NCI-H146 treated with DMSO at 0.1 percent for 48 hours (cell line): ENCODE data around the gene DCXR.

Source experiments
- DNase-seq: peaks from one replicate; lab custom pipeline; 2025; ENCODE audit not compliant: unreplicated experiment; lab: John Stamatoyannopoulos, UW

DCXR gene

DNA sequence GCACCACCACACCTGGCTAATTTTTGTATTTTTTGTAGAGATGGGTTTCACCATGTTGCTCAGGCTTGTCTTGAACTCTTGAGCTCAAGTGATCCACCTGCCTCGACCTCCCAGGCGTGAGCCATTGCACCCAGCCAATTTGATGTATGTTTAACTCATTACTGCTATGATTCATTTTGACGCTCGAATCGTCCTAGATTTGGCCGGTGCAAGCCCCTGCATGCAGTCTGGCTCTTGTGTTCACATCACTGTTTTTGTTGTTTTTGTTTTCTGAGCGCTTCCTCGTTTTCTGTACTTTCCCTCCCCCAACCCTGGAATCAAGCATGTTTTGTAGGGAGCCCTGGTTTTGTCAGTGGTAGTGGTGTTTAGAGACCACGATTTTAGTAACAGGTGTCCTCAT is 35.9 kb upstream of the DCXR start:
- DNase-seq: no peak

DNA sequence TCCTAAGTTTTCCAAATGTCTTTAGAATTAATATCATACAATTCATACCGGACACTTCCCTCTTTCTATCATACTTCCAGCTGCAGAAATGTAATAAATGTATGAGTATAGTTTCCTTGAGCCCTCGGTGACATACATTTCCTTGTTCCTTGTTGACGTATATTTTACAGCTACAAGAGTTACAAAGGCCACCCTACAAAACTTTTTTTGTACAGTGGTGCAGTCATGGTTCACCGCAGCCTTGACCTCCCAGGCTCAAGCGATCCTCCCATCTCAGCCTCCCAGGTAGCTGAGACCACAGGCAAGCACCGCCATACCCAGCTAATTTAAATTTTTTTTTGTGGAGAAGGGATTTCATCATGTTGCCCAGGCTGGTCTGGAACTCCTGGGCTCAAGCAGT is 35.3 kb upstream of the DCXR start:
- DNase-seq: no peak

DNA sequence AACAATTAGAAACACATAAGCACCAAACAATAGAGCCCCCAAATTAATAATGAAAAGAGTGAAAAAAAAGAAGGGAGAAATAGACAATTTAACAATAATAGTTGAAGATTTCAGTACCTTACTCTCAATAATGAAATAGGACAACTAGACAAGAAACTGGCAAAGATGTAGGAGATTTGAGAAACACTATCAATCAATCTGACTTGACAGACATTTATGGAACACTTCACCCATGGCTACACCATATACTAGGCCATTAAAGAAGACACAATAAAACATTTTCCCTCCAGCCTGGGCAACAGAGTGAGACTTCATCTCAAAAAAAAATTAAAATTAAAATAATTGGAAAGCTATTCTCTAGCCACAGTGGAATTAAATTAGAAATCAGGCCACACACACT is 33.1 kb upstream of the DCXR start:
- no peak for DNase-seq

DNA sequence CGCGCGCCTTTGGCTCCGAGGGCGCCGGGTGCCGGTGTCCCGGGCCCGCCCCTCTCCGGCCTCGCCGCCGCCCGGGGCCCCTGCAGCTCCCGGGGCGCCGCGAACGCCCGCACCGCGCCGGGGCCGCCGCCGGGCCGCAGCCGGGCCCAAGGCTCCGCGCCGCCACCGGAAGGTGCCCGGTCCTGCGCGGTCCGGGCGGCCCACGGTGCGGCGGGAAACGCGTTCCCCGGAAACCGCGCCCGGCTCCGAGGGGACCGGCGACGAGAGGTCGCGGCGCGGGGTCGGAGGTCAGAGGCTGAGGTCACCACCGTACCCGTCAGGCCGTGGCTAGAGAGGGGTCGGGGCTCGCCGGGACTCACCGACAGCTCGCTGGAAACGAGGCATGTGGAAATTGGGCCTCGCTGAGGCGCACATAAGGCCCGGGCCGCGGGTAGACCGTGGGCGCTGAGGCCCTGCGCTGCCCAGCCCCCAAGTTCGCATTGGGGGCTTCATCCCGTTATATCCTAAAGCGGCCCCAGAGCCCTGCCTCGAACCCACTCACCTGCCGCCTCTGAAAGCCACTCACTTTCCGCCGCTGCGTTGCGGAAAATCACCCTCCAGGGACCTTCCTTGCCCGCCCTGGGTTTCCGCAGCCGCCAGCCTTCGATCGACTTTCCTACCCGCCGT is 28.3 kb upstream of the DCXR start, which contains the start of gene DUS1L:
TSS of gene DUS1L (minus strand) at position 167 of the 666 bp plus-strand sequence. CDS start 745 bp downstream, outside the sequence.
- DNase-seq: no peak

DNA sequence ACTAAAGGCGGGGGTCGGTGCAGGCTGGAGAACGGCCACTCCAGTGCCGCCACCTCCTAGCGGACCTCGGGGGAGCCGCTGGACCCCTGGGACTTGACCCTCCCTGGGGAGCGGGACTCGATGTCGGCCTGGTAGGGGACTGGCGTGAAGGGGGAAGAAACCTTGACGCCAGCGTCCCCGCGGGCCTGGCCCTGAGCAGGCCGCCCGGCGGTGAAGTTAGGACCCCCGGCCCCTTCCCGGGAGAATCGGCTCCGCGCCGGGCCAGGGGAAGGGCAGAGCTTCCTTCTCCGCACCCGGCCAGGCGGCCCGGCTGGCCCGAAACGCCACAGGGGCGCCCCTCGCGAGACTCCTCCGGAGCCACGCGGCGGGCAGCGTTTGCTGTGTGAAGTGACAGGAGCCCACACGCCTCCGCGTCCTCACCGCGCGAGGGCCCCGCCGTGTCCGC is 27.7 kb upstream of the DCXR start:
- DNase-seq: no peak

DNA sequence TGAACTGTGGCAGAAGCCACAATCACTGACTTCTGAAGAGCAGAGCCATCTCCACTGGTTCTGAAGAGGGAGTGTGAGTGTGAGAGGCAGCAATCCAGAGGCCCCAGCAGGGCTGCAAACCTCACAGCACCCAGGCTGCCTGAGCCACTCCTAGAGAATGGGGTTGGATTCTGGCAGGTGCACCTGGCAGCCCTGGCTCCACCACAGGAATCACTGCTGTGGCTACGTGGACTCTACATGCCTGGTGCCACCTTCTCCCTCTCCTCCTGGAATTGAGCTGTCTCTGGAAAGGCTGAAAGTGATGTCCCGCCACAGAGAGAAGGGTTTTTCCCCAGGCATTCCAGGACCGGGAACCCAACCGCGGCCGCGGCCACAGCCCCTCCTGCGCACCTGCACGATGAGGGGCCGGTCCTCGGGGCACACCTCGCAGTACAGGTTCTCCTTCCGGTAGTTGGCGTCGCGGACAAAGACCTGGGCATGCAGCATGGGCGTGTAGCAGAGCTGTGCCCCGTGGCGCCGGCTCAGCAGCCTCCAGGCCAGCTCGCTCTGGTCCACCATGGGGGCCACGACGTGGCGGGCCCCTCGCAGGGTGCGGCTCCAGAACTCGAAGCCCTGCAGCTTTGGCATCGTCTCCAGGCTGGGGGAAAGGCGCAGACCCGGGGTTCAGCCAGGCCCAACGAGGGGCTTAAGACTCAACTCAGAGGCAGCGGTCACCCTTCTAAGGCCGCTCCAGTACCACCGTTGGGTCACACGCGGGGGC is 27.1 kb upstream of the DCXR start:
- peak; percentile 21 for DNase-seq

DNA sequence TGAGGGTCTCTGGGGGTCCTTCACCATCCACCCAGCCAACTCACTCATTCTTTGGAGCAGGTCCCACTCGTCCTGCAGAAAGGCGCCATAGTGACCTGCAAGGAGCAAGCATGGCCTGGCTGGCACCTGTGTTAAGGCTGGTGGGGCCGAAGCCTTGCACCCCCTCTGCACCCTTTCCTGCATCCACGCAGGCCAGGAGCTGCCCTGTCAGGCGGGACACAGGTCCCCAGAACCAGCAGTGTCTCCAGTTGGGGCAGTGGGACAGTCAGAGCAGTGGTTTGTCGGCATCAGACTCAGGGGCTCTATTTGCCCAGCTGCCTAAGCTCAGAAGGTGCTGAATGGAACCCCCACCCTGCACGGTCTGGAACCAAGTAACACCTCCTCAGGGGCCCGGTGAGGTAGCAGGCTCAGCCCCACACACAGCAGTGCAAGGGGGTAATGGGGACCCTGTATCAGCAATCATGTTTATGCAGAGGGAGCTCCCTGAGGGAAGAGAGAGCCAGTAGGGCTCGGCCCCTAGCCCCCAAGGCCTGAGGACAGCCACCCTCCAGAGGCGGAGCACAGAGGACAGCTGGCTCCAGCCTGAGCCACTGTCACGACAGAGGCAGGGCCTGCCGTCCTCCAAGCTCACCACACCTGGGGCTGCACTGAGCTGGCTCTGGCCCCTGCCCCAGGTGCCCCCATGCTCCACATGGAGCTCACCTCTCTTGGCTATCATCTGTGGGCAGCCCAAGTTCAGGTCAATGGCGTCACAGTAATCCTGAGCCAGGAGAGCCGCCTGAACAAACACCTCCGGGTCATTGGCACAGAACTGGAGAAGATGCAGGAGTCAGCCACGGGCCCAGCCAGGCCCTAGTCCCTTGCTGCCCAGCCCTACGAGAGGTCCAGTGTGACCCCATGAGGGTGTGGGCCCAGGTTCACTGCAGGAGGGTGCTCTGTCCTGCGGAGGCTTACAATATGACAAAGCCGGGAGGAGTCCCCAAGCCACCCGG is 26.2 kb upstream of the DCXR start:
- no peak for DNase-seq

DNA sequence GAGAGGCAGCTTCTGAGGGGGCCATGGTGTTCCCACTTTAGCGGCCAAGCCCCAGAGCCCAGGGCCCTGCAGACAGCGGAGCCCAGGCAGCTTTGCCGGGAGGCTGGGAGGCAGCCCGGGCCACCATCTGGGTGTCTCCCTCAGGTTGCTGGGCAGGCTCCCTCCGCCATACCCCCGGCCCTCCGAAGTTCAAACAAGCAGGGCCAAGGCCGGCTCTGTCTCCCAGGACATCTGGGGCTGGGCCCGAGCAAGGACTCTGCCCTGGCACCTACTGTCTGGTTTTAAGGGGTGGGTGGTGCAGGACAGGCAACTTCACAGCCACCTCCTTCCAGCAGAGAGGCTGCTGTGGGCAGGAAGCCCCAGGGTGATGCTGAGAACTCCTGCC is 25.5 kb upstream of the DCXR start:
- no peak for DNase-seq

DNA sequence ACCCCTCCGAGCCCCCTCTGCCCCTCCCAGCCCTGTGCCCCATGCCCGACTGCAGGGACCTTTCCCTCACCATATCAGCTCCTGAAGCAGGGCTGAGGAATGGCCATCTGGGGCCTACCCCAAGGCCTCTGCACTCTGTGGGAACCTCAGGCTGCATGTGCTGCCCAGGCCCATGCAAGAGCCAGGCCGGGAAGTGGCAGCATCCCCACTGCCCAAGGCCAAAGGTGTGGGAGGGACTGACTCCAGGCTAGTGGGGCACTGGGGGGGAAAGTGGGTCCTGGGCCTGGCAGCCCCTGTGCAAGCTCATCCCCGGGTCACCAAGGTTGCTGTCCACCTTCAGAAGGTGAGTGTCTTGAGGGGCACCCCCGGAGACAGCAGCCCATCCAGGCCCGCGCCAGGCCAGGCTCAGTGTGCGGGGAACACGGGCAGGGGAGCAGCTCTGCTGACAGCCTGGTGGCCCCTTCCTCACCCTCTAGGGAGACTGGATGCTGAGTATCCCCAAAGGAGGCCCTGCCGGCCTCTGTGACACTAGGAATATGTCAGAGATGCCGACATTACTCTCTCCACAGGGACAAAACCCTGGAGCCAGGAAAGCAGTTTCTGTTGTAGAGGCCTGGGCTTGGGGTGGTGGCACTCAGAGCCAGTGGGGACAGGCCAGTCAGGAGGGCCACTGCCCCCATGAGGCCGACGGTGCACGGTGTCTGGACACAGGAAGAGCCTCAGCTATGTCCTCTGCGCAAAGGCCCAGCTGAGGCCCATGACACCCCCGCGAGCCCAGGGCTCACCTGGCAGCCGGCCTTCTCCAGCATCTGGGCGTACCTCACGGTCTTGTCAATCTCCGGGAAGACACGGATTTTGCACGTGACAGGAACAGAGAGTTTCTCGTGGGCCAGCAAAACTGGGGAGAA is 24.8 kb upstream of the DCXR start:
- DNase-seq: no peak

DNA sequence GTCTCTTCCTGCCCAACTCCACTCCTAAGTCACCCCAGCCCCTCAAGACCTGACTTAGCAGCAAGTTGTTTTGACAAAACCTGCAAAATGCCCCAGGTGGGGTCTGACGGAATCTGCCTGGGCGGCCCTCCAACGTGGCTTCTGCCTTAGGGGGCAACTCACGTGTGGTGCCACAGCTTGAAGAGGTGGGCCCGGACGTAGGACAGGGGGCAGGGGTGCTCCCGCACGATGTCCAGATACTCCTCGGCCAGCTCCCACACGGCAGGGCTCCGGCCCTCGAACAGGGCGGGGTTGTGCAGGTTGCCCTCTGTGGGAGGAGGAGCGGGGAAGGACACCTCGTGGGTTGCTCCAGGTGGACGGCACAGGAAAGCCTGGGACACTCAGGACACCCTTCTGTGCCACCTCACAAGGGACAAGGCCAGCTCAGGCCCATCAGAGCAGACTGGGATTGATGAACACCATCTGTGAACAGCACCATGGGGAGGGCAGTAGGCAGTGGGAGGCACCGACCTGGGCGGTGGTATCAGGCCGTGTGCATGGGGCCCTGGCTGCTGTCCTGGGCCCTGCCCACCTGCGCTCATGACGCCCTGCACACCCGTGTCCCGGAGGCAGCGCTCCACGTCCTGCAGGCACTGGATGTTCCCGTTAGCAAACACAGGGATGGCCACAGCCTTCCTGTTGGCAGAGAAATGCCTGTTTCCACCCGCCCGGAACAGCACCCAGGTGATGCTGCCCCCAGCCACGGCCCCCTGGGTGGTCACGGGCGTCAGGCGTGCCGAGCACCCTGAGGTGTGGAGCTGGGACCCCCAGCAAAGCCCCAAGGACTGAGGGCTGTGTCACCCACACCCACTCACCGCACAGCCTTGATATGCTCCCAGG is 23.8 kb upstream of the DCXR start:
- DNase-seq: no peak

DNA sequence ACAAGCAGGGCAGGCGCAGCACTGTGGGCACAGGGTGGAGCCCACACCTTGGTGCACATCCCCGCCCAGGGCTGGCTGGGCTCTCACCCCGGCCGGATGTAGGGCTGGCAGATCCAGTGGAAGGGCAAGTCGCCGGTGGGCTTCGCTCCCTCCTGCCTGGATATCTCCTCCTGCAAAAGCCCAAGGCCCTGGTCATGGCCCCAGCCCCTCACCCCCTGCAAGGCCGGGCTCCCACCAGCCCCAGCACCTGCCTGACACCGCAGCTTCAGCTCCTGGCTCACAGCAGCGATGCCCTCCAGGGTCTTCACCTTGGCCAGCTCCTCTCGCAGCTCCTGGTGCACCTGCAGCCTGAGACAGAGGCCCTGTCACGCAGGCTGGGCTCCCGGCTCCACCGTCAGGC is 23.1 kb upstream of the DCXR start:
- DNase-seq: no peak

DNA sequence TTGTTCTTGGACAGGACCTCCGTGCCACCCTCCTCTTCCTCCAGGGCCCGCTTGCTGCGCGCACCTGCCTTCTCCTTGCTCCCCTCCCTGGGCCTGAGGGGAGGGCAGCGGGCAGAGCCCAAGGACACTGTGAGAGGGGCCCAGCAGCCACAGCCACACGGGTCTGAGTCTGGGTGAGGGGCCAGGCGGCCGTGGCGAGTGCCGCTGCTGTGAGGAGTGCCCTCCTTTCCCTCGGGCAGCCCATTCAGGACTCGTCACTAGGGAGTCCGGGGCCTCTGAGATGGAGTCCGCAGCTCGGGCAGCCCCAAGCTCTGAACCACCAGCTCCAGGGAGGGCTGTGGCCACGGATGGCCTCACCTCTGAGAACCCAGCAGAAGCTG is 22.5 kb upstream of the DCXR start:
- no peak for DNase-seq

DNA sequence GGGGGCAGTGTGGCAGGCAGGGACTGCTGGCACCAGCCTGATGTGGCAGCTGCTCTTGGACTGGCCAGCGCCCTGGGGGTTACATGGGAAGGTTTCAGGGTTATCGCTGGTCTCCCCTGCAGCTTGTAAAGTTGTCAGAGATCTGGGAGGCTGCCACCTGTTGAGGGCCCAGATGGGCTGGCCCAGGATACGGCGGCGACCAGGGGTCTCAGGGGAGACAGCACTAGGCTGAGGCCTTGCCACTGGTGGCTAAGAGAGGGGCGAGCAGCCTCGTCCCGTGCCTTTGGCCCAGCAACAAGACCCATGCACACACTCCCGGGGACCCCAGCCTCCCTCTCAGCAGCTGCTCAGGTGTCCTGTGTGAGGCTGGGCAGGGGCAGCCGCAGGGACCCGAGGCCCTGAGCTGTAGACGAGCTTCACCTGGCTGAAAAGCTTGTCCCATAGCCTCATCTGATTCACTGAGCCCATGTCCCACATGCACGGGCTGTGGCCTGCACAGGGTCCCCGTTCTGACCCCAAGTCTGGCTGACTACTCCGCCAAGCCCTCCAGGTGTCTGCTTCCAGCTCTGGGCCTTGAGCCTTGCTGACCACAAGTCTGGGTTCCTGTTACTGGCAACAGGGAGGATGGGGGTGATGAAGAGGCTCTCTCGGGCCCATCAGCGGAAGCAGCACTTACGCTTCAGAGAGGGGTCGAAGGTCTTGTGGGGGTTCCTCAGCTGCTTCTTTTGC is 21.9 kb upstream of the DCXR start:
- no peak for DNase-seq

DNA sequence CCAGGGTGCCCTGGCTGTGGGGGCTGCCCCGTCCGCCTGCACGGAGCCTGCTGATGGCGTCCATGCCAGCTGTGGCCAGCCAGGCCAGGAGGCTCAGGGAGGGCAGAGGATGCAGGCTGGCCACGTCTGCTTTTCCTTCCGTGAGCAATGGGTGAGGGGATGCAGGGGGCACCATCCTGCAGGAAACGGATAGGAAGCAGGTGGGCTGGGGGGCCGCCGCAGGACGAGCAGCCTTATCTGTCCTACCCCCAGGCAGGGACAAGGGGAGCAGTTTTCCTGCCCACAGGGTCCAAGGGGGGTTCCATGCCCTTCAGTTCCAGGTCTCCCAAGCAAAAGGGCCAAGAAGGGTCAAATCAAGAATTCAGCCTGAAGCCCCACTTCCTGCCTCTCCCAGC is 21.4 kb upstream of the DCXR start:
- no peak for DNase-seq

DNA sequence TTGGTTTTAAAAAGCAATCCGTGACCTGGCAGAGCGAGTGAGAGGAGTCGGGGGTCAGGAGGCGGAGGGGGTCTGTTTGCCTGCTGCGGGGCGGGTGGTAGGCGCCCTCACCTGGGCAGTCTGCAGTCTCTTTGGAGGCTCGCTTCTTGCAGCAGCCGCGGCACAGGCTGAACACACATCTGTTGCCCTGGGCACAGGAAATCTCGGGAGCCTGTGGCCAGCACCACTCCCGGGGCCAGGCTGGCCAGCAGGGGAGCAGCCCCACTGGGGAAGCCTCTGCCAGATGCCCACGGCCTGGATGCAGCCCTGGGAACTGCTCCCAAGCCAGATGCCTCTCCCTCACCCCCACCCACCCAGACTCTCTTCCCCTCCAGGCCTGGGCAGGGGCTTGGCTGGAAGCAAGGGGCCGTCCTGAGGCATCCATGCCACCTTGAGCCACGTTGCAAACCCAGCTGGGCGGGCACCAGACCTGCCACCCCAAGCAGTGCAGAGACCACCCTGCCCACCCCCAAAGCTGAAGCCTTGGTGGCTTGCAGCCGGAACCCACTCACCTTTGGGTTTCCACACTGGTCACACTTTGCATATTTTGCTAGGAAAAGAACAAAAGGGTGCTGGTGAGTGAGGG is 20.8 kb upstream of the DCXR start:
- no peak for DNase-seq

DNA sequence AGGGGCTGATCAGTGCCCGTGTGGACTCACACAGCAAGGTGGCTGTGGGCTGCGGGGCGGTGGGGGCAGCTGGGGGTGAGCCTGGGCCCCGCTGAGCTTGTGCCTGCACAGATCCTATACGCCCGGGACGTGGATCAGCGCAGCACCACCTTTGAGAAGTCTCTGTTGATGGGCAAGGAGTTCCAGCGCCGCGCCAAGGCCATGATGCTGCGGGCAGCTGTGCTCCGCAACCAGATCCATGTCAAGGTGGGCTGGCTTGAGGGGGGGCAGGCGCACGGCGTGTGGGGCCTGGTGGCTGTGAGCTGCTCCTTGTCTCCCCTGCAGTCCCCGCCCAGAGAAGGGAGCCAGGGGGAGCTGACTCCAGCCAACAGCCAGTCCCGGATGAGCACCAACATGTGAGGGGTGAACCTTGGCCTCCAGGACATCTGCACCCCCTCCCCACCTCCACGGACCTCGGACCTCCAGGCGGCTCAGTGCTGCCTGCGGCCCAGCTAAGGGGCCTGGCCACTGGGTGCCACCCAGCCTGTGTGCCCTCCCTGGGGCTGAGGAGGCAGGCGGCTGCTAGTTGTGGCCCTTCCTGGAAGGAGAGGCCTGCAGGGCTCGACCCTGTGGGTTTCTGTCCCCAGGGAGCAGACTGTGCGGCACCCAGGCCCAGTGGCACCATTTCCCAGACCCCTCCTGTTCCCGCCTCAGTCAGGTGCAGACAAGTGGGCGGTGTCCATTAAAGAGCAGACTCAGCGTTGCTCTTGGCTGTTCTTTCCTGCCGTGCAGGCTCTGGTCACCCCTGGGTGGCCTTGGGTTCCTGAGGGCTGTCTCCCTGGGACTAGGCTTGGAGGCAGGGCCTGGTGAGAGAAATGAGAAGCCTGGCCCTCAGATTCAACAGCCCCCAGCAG is 19.5 kb upstream of the DCXR start:
- no peak for DNase-seq

DNA sequence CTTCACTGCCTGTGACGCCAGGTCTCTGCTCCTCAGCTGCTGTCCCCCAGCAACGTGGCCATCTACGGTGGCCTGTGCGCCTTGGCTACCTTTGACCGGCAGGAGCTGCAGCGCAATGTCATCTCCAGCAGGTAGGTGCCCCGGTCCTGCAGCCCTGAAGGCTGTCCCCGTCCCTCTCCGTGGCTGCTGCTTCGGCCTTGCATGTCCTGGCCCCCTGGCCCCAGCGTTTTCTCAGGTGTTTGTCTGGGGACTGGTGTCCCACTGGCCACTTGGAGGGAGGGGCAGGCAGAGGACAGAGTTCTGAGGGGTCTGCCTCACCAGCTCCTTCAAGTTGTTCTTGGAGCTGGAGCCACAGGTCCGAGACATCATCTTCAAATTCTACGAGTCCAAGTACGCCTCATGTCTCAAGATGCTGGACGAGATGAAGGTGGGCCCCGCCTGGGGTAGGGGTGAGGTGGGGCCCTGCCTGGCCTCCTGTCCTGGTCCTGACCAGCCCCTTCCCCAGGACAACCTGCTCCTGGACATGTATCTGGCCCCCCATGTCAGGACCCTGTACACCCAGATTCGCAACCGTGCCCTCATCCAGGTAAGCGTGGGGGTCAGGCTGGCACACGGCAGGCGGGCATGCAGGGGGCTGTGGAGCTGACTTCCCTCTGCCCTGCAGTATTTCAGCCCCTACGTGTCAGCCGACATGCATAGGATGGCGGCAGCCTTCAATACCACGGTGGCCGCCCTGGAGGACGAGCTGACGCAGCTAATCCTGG is 18.6 kb upstream of the DCXR start:
- no peak for DNase-seq
